A673 (cell line): ENCODE data around the gene MRGPRD. TPM values are rescaled to one million over a fixed set of nuclear protein-coding genes. Genes with fewer than 3 reads are reported as not detected.

Experiments
- BruUV-seq: library from RNA; stranded (reverse); fragments of 400-500 nt; replicated peaks from 2 replicates; lab custom pipeline; 2021; lab: Mats Ljungman, UMichigan
- CTCF ChIA-PET: fragments of 300-600 bp; sonication (Branson Sonifier 250); formaldehyde crosslinking; loops from one replicate; lab custom pipeline; 2022; ENCODE audit warnings: antibody characterized with exemption; lab: Charles Lee
- POLR2A ChIA-PET: fragments of 300-600 bp; sonication (Branson Sonifier 250); formaldehyde crosslinking; loops from one replicate; lab custom pipeline; 2022; ENCODE audit warnings: antibody characterized with exemption; ENCODE audit not compliant: low non-redundant PET; lab: Charles Lee
- DNase-seq: peaks from one replicate; pipeline ENCODE4 v3.0.0-alpha.2; 2015; ENCODE audit warnings: low spot score
- H3K27ac ChIP-seq: fragments of 200-600 bp; sonication (generic); 2 replicates; pipeline ENCODE4 v1.5.1; 2016; ENCODE audit warnings: mixed run types, low read depth, mild to moderate bottlenecking, mixed read lengths, antibody characterized with exemption, low read length; ENCODE audit not compliant: poor library complexity, severe bottlenecking
- H3K27me3 ChIP-seq: fragments of 200-600 bp; sonication (generic); replicated peaks from 2 replicates; pipeline ENCODE4 v1.6.1; 2017; ENCODE audit warnings: mixed run types, low read depth, mild to moderate bottlenecking, mixed read lengths, antibody characterized with exemption, low read length; ENCODE audit not compliant: insufficient read depth, poor library complexity
- H3K36me3 ChIP-seq: fragments of 200-600 bp; sonication (generic); 2 replicates; pipeline ENCODE4 v1.6.1; 2016; ENCODE audit warnings: mixed run types, mild to moderate bottlenecking, mixed read lengths, antibody characterized with exemption, low read length; ENCODE audit not compliant: insufficient read depth, poor library complexity, severe bottlenecking
- H3K4me1 ChIP-seq: fragments of 200-600 bp; sonication (generic); 2 replicates; pipeline ENCODE4 v1.6.1; 2017; ENCODE audit warnings: mixed run types, mild to moderate bottlenecking, mixed read lengths, antibody characterized with exemption, low read length; ENCODE audit not compliant: insufficient read depth, poor library complexity, severe bottlenecking
- H3K4me3 ChIP-seq: fragments of 200-600 bp; sonication (generic); 2 replicates; pipeline ENCODE4 v1.5.1; 2016; ENCODE audit warnings: low read depth, mixed run types, mild to moderate bottlenecking, mixed read lengths, low read length; ENCODE audit not compliant: poor library complexity, severe bottlenecking
- H3K9me3 ChIP-seq: fragments of 200-600 bp; sonication (generic); 2 replicates; pipeline ENCODE4 v1.6.1; 2016; ENCODE audit warnings: mixed run types, low read depth, mild to moderate bottlenecking, mixed read lengths, antibody characterized with exemption, low read length; ENCODE audit not compliant: poor library complexity, severe bottlenecking
- CTCF ChIP-seq: fragments of 300-800, 200-600 bp; sonication (generic); conservative IDR thresholded peaks from 2 replicates; pipeline ENCODE4 v1.5.1; 2017; ENCODE audit warnings: low read depth, mild to moderate bottlenecking, antibody characterized with exemption, low read length, moderate library complexity, mixed read lengths
- EZH2 ChIP-seq: fragments of 200-600 bp; sonication (generic); IDR thresholded peaks from 2 replicates; pipeline ENCODE4 v1.6.1; 2017; ENCODE audit warnings: borderline replicate concordance, low read depth, mild to moderate bottlenecking, mixed read lengths, antibody characterized with exemption, low read length; ENCODE audit not compliant: poor library complexity, severe bottlenecking
- intact Hi-C: fragments of 100-400 bp; cut with micrococcal nuclease; formaldehyde crosslinking; loops from one replicate; pipeline ENCODE4 v1.10.0; 2022; ENCODE audit not compliant: unreplicated experiment
- total RNA-seq: library from RNA; stranded (reverse); gene quantifications from 2 replicates; pipeline ENCODE4 v1.2.3, GENCODE V29; 2021

The MRGPRD gene
- total RNA-seq, 1 experiment from 2014 or later: not detected

GRCh38 chr11:68934321-68934645, 46.5 kb downstream of the MRGPRD start:
- Histone ChIP-seq H3K27ac (no peak overlapping the region), H3K9me3 (no peaks in the 10 kb centered on the region), H3K4me1 (no peaks in the 10 kb centered on the region), H3K27me3 (no peaks in the 10 kb centered on the region), H3K4me3 (no peak overlapping the region), H3K36me3 (peaks cover 49% of the 10 kb centered on the region)
- ChIA-PET CTCF (no interaction called here), POLR2A (no interaction called here)
- BruUV-seq: no TSS peak
- TF ChIP-seq EZH2 (no peak), CTCF (no peak)
- intact Hi-C loops: no loop called here
- DNase-seq: no peak

- TF ChIP-seq CTCF (no peak), EZH2 (no peak)
- no peak overlapping the region for H3K4me3 ChIP-seq
- no peak overlapping the region for H3K27ac ChIP-seq
- H3K27me3 ChIP-seq: no peaks in the 10 kb centered on the region
- DNase-seq: no peak
- no peaks in the 10 kb centered on the region for H3K9me3 ChIP-seq
- ChIA-PET POLR2A (no interaction called here), CTCF (interaction anchor here (1.1 kb wide), 1 partner anchor 8 kb away, joined by 4 read pairs; no protein-coding TSS in a partner anchor)
- H3K36me3 ChIP-seq: peaks cover 50% of the 10 kb centered on the region
- H3K4me1 ChIP-seq: no peaks in the 10 kb centered on the region
- BruUV-seq: no TSS peak
- intact Hi-C loops: no loop called here
Observed at GRCh38 chr11:68933605-68934320, 47.0 kb downstream of the MRGPRD start.

DNA sequence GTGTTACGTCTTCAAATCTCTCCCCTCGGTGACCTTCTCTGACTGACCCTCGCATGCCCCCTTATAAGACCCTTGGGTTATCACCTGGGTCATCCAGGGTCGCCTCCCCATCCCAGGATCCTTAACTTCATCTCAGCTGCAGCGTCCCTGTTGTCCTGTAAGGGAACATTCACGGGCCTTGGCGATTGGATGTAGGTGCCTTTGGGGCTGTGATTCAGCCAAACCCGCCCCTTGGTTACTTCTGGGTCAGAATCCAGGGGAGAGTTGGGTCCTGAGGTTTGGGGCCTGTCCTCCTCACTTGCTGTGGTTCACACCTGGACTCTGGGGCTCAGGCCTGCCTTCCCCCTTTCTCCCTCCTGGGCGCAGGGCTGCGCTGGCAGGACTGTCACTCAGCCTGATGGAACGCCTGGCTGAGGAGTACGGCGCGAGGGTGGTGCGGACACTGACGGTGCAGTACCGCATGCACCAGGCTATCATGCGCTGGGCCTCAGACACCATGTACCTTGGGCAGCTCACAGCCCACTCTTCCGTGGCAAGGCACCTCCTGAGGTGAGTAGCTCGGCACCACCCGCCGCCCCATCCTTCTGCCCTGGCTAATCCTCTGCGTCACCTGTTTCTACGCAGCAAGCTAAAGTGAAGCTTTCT, 47.7 kb downstream of the MRGPRD start:
- Histone ChIP-seq H3K4me3 (no peak overlapping the region), H3K36me3 (peaks cover 49% of the 10 kb centered on the region), H3K27me3 (no peaks in the 10 kb centered on the region), H3K9me3 (no peaks in the 10 kb centered on the region), H3K4me1 (no peaks in the 10 kb centered on the region), H3K27ac (no peak overlapping the region)
- POLR2A ChIA-PET: no interaction called here
- intact Hi-C loops: no loop called here
- no peak for TF ChIP-seq EZH2
- no TSS peak for BruUV-seq
- CTCF ChIA-PET: interaction anchor here (1.1 kb wide), 1 partner anchor 9 kb away, joined by 4 read pairs; no protein-coding TSS in a partner anchor
- no peak for DNase-seq

GRCh38 chr11:68932358-68932757, 48.4 kb downstream of the MRGPRD start:
- POLR2A ChIA-PET: no interaction called here
- TF ChIP-seq CTCF (no peak), EZH2 (no peak)
- no peak overlapping the region for H3K4me3 ChIP-seq
- H3K9me3 ChIP-seq: no peaks in the 10 kb centered on the region
- no peaks in the 10 kb centered on the region for H3K27me3 ChIP-seq
- CTCF ChIA-PET: no interaction called here
- H3K4me1 ChIP-seq: no peaks in the 10 kb centered on the region
- no peak overlapping the region for H3K27ac ChIP-seq
- H3K36me3 ChIP-seq: peaks cover 53% of the 10 kb centered on the region
- BruUV-seq: no TSS peak
- DNase-seq: no peak
- intact Hi-C loops: no loop called here
